GM21360 (cell line): ENCODE measurements around the gene ZDHHC16.

Experiments
- ATAC-seq: cut with Tn5 transposase; IDR thresholded peaks from one replicate; pipeline ENCODE4 v1.9.1; 2021; ENCODE audit warnings: mild to moderate bottlenecking, moderate library complexity; ENCODE audit not compliant: unreplicated experiment

Gene ZDHHC16

DNA sequence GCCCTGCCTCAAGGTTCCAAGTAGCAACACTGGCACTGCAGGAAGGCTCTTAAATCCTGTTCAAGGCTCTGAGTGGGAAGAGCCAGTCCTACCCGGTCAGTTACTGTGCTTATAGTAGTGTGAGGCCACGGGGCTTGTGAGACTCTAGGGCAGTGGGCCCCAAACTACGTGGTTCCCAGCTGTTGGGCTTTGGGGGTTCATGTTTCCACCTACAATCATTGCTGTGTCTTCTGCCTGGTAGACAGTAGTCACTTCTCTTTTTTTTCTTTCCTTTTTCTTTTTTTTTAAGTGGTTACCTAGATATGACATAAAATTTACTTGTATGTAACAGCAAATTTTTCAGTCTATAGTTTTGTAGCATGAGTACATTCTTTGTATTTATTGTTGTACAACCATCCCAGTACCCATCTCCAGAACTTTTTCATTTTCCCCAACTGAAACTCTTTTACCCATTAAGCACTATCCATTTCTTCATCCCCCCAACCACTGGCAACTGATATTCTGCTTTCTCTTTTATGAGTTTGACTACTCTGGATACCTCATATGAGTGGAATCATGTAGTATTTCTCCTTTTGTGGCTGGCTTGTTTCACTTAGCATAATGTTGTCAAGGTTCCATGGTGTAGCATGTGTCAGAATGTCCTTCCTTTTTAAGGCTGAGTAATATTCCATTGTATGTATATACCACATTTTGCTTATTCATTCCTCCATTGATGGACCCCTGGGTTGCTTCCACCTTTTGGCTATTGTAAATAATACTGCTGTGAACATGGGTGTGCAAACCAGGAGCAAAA lies 60.4 kb downstream of the ZDHHC16 start:
- ATAC-seq: no peak
